ENCODE data around the gene MANSC4.

GRCh38 chr12:27772328-27773049 lies 7.5 kb downstream of the MANSC4 start:
- TF ChIP-seq, protein P1, sequence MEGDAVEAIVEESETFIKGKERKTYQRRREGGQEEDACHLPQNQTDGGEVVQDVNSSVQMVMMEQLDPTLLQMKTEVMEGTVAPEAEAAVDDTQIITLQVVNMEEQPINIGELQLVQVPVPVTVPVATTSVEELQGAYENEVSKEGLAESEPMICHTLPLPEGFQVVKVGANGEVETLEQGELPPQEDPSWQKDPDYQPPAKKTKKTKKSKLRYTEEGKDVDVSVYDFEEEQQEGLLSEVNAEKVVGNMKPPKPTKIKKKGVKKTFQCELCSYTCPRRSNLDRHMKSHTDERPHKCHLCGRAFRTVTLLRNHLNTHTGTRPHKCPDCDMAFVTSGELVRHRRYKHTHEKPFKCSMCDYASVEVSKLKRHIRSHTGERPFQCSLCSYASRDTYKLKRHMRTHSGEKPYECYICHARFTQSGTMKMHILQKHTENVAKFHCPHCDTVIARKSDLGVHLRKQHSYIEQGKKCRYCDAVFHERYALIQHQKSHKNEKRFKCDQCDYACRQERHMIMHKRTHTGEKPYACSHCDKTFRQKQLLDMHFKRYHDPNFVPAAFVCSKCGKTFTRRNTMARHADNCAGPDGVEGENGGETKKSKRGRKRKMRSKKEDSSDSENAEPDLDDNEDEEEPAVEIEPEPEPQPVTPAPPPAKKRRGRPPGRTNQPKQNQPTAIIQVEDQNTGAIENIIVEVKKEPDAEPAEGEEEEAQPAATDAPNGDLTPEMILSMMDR (IDR thresholded peaks at IDR 0.05) = no peak
- no peak for TF ChIP-seq POLR2A (IDR thresholded peaks at IDR 0.05)
- no peak for TF ChIP-seq POLR2AphosphoS5 (IDR thresholded peaks at IDR 0.05; ENCODE audit: insufficient read depth in 1 of 2, low read depth in 1 of 2)
